Natural killer cell treated with Interleukin-12 subunit alpha and Interleukin-12 subunit beta and Interleukin-15 and Interleukin-18, amount 100 ng/mL, for 72 hours (primary cell): ENCODE results near the gene PTPRN2. TPM values are rescaled to one million over a fixed set of nuclear protein-coding genes. Genes with fewer than 3 reads are reported as not detected.

Experiments used
- ATAC-seq, 2 donors: fragments of 150-1000 bp; cut with Tn5 transposase in 1 of 2; sonication (Bioruptor Pico), chemical (Tn5 transposase) in 1 of 2; 2 replicates each; pipeline ENCODE4 v1.10.0; 2021
- DNase-seq: peaks from one replicate; pipeline ENCODE4 v3.0.0; 2022; ENCODE audit warnings: low spot score
- H3K27ac Mint-ChIP-seq, 2 donors: 1 replicate in 1 of 2; 2 replicates in 1 of 2; pipeline ENCODE4 v1.8.0; 2022; ENCODE audit warnings: mixed read lengths in 2 of 2, mild to moderate bottlenecking in 1 of 2, moderate library complexity in 1 of 2
- H3K27me3 Mint-ChIP-seq, 2 donors: 1 replicate in 1 of 2; 2 replicates in 1 of 2; pipeline ENCODE4 v1.8.0; 2022; ENCODE audit warnings: mixed read lengths in 2 of 2
- H3K36me3 Mint-ChIP-seq: one replicate; pipeline ENCODE4 v1.8.0; 2022; ENCODE audit warnings: mixed read lengths
- H3K4me1 Mint-ChIP-seq, 2 donors: 1 replicate in 1 of 2; 2 replicates in 1 of 2; pipeline ENCODE4 v1.8.0; 2022; ENCODE audit warnings: low read depth in 2 of 2, mixed read lengths in 2 of 2, mild to moderate bottlenecking in 1 of 2
- H3K4me3 Mint-ChIP-seq: one replicate; pipeline ENCODE4 v1.8.0; 2022; ENCODE audit warnings: mixed read lengths
- H3K9me3 Mint-ChIP-seq: 2 replicates; pipeline ENCODE4 v1.8.0; 2022; ENCODE audit warnings: mixed read lengths
- total RNA-seq, 2 donors: library from RNA; stranded (reverse); gene quantifications; one replicate each; pipeline ENCODE4 v1.2.3, GENCODE V29; 2022

Gene PTPRN2
- total RNA-seq, 2 donors from 2014 or later, result 0.17 to 0.74 TPM

DNA sequence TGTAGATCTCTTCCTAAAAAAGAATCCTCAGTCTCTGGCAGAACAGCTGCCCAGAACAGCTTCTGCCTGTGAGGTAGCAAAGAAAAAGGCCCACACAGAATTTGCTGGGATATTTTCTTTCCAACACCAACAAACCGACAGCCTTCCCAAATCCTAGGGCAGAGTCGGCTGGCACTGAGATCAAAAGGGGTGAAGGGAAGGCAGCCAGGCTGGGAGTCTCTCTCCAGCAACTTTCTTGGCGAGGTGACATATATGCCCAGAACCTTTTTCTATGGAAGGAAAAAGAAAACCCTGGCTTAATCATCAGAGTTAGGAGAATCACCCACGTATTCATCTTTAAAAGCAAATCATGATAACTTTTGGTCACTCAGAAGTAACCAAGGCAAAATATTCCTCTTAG lies 971.2 kb downstream of the PTPRN2 start:
- no peaks in the 10 kb centered on the region for H3K9me3 Mint-ChIP-seq
- no peaks in the 10 kb centered on the region for H3K36me3 Mint-ChIP-seq
- H3K4me3 Mint-ChIP-seq, result no peak overlapping the region
- H3K27me3 Mint-ChIP-seq, result peaks cover 0 to 5% of the 10 kb centered on the region in 2 donors
- H3K4me1 Mint-ChIP-seq, result peaks cover 5 to 6% of the 10 kb centered on the region in 2 donors
- DNase-seq, result no peak
- no peak overlapping the region for H3K27ac Mint-ChIP-seq
- no peak for ATAC-seq

DNA sequence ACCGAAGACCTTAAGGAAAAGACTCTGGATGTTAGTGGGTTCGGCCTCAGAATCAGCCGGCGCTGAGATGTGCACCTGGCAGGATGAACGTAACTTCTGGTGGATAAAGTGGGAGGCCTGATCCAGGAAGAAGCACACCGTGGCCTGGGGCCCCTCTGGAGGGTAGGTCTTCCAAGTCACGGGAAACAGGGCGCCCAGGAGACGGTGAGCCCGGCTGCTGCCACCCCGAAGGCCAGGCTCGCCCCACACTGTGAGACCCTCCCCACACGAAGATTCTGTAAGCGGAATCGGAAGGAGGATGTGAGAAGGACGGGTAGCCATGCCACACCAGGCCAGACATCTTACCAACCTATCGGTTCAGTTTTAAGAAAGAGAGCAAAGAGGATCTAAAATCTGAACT lies 971.8 kb downstream of the PTPRN2 start:
- no peak for DNase-seq
- Mint-ChIP-seq H3K9me3 (no peaks in the 10 kb centered on the region), H3K27ac (no peak overlapping the region), H3K4me1 (peaks cover 5 to 6% of the 10 kb centered on the region in 2 donors), H3K27me3 (peaks cover 0 to 5% of the 10 kb centered on the region in 2 donors), H3K4me3 (no peak overlapping the region), H3K36me3 (no peaks in the 10 kb centered on the region)
- no peak for ATAC-seq

DNA sequence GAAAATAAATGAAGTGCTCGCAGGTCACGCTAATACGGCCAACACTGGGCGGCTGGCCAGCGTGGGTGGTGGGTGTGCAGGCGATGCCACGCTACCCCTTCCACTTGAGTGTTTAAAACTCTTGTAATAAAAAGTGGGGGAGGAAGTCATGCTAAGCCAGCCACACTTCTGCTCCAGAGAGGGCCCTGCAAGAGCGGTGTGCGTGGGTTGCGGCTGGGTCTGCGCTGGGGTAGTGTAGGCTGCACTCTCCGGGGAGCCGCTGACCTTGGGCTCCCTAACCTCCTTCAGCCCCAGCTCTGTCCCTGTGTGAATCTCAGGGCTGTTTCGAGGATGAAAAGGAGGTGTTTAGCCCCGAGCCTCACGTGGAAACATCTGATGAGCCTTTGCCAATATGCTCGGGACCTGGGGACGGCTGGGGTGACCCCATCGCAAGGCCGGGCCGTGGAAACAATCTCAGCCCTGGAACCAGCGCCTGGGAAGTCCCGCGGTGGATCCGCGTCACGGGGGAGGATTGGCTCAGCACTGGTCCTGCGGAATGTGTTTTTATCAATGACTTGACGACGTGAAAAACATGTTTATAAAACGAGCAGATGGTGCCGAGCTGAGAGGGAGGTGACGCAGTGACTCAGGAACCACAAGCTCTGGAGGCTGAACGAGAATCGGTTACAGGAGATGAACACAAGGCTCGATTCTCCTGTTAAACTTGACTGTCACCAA lies 972.4 kb downstream of the PTPRN2 start:
- ATAC-seq (no peak), DNase-seq (no peak)
- H3K9me3 Mint-ChIP-seq, result no peaks in the 10 kb centered on the region
- H3K4me3 Mint-ChIP-seq, result no peak overlapping the region
- peaks cover 0 to 5% of the 10 kb centered on the region in 2 donors for H3K27me3 Mint-ChIP-seq
- no peak overlapping the region for H3K27ac Mint-ChIP-seq
- no peaks in the 10 kb centered on the region for H3K36me3 Mint-ChIP-seq
- H3K4me1 Mint-ChIP-seq, result peaks cover 5 to 6% of the 10 kb centered on the region in 2 donors

DNA sequence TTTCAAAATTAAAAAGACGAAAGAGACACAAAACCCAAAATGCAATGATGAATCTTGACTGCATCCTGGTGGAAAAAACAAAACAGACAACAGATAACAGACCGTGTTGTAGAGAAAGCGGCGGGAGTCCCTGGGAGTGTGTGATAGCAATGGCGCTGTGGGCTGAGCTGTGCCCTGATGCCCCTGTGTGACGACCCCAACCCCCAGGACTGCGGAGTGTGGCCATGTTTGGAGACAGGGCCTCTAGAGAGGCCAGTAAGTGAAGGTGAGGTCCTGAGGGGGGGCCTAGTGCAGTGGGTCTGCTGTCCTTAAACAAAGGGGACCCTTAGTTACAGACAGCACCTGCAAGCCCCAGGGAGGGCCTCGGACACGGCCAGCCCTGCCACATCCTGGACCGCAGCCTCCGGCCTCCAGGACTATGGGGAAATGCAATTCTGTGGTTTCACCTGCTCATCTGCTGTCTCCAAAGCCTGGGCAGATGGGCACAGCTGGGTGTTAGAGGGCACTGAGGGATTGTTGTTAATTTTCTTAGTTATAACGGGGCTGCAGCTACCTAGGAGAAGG lies 973.1 kb downstream of the PTPRN2 start:
- ATAC-seq, result no peak
- Mint-ChIP-seq H3K4me3 (no peak overlapping the region), H3K36me3 (no peaks in the 10 kb centered on the region), H3K27ac (no peak overlapping the region), H3K27me3 (peaks cover 0 to 5% of the 10 kb centered on the region in 2 donors), H3K9me3 (no peaks in the 10 kb centered on the region), H3K4me1 (peaks cover 5 to 6% of the 10 kb centered on the region in 2 donors)
- DNase-seq, result no peak

DNA sequence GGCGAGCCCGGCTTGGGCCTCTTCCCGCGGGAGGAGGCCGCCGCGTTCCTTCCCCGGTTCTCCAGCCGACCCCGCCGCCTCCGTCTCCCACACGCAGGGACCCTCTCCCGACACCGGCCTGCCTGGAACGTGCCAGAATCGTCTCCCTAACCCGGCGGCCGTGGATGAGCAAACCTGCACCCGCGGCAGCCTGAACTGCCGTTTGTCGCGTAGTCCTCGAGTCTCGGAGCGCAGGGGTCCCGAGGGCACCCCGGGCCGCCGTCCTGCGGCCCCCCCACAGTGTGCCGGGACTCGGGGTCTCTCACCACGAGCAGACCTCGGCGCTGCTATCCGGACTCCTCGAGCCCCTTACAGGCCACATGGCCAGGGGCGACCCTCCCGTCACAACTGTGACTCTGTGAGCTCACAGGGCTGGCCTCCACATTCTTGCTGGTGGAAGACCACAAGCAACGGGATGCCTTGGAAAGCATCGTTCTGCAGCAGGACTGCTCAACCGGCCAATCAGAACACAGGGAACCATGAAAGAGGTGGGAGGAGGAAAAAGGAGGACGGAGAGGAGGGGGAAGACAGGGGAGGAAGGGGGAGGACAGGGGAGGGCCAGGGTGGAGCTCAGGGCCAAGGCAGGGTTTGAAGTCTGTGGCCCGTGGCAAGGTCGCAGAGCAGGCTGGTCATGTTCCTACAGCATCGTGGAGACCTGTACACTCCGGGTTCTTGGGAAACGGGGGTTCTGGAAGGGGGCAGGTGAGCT lies 973.9 kb downstream of the PTPRN2 start:
- no peak overlapping the region for H3K27ac Mint-ChIP-seq
- DNase-seq, result no peak
- ATAC-seq, result no peak
- peaks cover 0 to 5% of the 10 kb centered on the region in 2 donors for H3K27me3 Mint-ChIP-seq
- H3K36me3 Mint-ChIP-seq, result no peaks in the 10 kb centered on the region
- H3K9me3 Mint-ChIP-seq, result no peaks in the 10 kb centered on the region
- peaks cover 5 to 6% of the 10 kb centered on the region in 2 donors for H3K4me1 Mint-ChIP-seq
- peak overlapping the region; percentile 70 for H3K4me3 Mint-ChIP-seq

DNA sequence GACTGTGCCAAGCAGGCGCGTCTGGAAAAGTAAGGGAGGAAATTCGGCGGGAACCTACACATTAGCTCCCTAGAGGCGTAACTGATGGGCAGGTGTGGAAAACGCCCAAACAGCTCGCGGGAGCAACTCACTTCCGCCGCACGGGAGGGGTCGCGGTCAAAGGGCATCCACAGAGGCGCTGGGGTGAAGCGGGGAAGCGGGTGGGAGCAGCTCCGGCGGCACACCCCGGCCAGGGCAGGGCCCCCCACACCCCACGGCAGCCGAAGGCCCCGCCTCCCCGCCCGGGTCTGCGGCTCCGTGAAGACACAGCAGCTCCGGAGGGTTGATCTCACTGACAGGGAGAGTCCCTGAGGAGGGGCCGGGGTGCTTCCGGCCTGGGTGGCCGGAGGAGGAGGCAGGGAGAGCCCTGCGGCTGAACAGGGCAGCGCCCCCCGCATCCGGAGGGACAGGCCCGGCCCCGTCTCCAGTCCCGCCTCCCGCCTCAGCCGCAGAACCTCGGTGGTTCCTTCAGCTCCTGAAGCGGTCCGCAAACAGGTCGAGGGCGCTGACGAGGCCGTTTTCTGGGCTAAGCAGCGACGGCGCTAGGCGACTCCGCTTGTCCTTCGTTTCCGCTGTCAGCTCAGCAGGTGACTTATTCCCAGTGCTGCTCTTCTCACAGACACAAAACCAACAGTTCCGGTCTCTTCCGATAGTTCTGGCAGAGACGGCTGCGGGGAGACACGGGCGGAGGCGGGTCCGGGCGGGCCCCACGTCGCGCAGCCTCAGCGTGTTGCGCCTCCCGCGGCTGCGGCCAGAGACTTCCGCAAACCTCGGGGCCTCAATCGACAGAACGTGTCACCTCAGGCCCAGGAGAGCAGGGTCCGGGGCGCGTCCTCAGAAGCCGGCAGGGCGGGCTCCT lies 974.7 kb downstream of the PTPRN2 start:
- no peaks in the 10 kb centered on the region for H3K36me3 Mint-ChIP-seq
- H3K27me3 Mint-ChIP-seq, result peaks cover 0 to 5% of the 10 kb centered on the region in 2 donors
- H3K4me3 Mint-ChIP-seq, result peak overlapping the region; percentile 84
- DNase-seq (peak; percentile 80), ATAC-seq (peak; percentile 81 to 88)
- peaks cover 5 to 6% of the 10 kb centered on the region in 2 donors for H3K4me1 Mint-ChIP-seq
- H3K9me3 Mint-ChIP-seq, result no peaks in the 10 kb centered on the region
- peak overlapping the region; percentile 56 to 75 for H3K27ac Mint-ChIP-seq

DNA sequence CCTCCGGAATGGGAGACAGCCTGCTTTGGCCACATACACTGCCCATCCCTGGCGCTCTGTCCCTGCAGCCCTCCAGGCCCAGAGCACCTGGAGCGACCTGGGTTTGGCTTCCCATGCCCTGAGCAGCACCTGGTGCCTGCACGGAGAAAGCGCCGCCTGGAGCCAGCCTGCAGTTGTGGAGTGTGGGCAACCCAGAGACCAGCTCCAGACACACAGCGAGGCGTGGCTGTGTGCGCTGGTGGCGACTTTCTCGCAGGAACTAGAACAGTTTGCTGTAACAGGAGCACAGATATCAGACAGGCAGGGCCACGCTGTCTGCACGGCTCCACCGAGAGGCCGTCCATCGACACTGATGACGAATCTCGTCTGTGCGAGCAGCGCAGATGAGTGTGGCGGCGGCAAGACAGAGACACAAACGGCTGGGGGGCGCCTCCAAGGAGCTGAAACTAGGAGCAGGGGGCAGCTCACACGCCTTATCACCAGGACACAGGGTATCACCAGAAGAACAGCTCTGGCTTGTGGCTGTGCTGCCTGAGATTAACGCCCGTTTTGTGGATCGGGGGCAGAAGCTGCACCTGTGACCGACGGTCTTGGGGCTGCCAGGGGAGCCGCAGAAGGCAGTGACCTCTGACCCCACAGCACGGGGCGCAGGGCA lies 975.5 kb downstream of the PTPRN2 start:
- H3K27ac Mint-ChIP-seq, result peak overlapping the region; percentile 56 to 75
- peaks cover 5 to 6% of the 10 kb centered on the region in 2 donors for H3K4me1 Mint-ChIP-seq
- peaks cover 0 to 2% of the 10 kb centered on the region in 2 donors for H3K27me3 Mint-ChIP-seq
- no peaks in the 10 kb centered on the region for H3K9me3 Mint-ChIP-seq
- DNase-seq (no peak), ATAC-seq (no peak)
- H3K4me3 Mint-ChIP-seq, result peak overlapping the region; percentile 84
- H3K36me3 Mint-ChIP-seq, result no peaks in the 10 kb centered on the region

DNA sequence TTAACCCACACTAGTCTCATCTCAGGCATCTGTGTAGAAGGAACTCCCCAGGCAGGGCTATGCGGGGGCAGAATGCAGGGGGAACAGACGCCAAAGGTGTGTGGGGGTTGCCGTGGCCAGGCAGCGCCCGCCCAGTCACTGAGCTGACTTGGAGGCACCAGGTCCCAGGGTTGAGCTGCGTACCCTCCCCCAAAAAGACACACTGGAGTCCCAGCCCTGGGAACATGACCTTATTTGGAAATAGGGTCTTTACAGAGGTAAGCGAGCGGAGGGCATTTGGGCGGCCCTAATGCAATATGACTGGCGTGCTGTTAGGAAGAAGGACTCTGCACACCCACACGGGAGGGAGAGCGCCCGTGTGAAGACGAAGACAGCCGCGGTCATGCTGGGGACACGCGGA lies 976.3 kb downstream of the PTPRN2 start:
- H3K36me3 Mint-ChIP-seq, result no peaks in the 10 kb centered on the region
- peaks cover 5 to 6% of the 10 kb centered on the region in 2 donors for H3K4me1 Mint-ChIP-seq
- DNase-seq, result no peak
- peak overlapping the region; percentile 50 for H3K4me3 Mint-ChIP-seq
- no peak for ATAC-seq
- H3K27me3 Mint-ChIP-seq, result peaks cover 0 to 2% of the 10 kb centered on the region in 2 donors
- no peak overlapping the region for H3K27ac Mint-ChIP-seq
- no peaks in the 10 kb centered on the region for H3K9me3 Mint-ChIP-seq

DNA sequence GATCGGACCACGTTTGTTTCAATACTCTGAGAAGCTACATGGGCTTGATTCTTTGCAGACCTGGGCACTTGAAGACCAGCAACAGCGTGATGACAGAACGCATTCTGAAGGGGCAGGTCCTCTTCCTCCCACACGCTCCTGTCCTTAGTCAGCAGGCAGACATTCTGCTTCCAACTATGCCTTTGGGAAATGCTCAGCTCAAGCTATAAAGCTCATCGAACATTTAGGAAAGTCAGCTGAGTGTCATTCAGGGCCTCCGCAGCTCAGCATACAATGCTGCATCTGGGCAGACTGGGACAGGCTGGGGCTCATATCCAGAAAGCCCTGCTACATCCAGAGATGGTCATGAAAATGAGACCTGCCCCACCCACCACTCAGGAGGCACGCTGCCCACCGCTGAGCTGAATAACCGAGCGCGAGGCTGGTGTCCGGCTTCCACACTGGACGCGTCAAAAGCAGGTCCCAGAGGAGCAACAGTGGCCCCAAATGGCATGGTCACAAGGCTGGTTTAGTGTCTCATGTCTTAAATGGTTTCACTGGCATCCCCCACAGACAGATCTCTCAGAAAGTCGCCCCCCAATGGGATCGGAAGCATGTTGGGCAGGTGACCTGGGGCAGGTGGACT lies 976.8 kb downstream of the PTPRN2 start:
- Mint-ChIP-seq H3K4me1 (peaks cover 5 to 6% of the 10 kb centered on the region in 2 donors), H3K36me3 (no peaks in the 10 kb centered on the region), H3K9me3 (no peaks in the 10 kb centered on the region), H3K4me3 (peak overlapping the region; percentile 50), H3K27ac (no peak overlapping the region), H3K27me3 (peaks cover 0 to 2% of the 10 kb centered on the region in 2 donors)
- ATAC-seq (no peak), DNase-seq (no peak)

DNA sequence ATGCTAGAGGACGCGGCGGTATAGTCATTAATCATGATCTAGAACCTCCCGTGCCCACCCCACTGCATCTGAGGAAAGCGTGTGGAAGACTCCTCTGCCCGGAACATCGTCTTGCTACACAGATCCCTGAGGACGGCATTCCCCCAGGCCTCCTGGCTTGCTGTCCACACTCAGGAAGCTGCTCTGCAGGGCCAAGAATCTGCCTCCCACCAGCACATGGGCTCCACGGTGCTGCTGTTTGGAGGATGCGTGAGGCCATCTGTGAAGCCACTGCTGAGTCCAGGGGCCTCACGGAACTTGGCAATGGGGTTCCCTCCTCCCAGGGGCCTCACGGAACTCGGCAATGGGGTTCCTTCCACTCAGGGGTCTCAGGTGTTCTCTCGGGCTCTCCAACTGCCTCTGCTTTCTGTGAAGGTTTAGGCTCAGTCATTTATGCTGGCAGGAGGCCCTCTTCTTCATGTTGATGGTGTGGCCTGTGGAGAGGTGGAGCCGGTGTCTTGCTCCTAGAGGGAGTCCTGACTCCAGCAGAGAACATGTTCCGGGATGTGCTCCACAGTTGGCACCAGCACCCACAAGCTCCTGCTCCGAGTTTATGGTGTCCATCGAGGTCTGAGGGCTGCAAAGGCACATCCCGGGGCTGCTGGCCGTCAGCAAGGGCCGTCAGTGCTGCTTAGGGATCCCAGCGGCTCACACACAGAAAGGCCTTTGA lies 977.5 kb downstream of the PTPRN2 start:
- ATAC-seq, result no peak
- Mint-ChIP-seq H3K4me3 (no peak overlapping the region), H3K27ac (no peak overlapping the region), H3K4me1 (peaks cover 5 to 6% of the 10 kb centered on the region in 2 donors), H3K36me3 (no peaks in the 10 kb centered on the region), H3K27me3 (peaks cover 0 to 2% of the 10 kb centered on the region in 2 donors), H3K9me3 (no peaks in the 10 kb centered on the region)
- no peak for DNase-seq

DNA sequence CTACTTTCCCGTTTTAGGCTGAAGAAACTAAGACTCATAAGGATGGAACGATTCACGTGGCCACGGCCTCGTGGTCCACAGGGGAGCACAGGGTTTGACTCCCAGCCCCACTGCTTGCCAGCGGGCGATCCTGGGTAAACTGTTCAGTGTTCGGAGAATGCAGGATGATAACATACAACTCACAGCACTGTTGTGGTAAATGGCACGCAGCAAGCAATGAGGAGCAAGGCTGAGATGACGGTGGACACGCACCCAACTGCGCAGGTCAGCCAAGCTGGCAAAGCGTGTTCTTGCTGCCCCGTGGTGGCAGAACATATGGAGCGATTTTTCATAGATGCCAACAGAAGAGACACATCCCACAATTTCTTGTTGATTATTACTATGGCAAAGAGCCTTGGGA lies 978.1 kb downstream of the PTPRN2 start:
- Mint-ChIP-seq H3K4me3 (no peak overlapping the region), H3K4me1 (peaks cover 5 to 6% of the 10 kb centered on the region in 2 donors), H3K9me3 (no peaks in the 10 kb centered on the region), H3K27me3 (no peaks in the 10 kb centered on the region), H3K27ac (no peak overlapping the region), H3K36me3 (no peaks in the 10 kb centered on the region)
- DNase-seq, result no peak
- ATAC-seq, result no peak

DNA sequence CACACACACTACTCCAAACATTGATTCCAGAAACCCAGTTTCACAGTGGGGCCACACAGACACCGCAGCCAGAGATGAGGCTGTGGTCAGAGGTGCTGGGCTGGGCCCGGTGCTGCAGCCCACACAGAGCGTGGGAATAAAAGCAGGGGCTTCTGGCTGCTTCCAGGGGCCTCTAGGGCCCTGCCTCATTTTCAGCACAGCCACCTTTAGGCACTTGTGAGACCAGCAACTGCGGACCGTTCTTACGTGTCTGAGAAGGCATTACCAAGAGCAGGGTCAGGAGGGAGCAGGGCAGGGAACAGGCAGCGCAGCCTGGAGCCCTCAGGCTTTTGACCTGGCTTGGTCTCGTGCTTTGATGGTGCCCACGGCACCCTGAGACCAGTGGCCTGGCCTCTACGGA lies 980.4 kb downstream of the PTPRN2 start:
- DNase-seq (no peak), ATAC-seq (no peak)
- Mint-ChIP-seq H3K4me1 (peaks cover 2 to 3% of the 10 kb centered on the region in 2 donors), H3K4me3 (no peak overlapping the region), H3K27ac (no peak overlapping the region), H3K36me3 (no peaks in the 10 kb centered on the region), H3K27me3 (no peaks in the 10 kb centered on the region), H3K9me3 (no peaks in the 10 kb centered on the region)
